Measurements from ENCODE around the gene PRKCZ. TPM values are rescaled to one million over a fixed set of nuclear protein-coding genes. Genes with fewer than 3 reads are reported as not detected.
A peak's percentile ranks its signal among the peaks of the same experiment; 100 is the strongest.

Gene PRKCZ
- total RNA-seq, 2 donors from 2014 or later, result 50.4 to 72.2 TPM

- Histone ChIP-seq H3K36me3 (no peaks in the 10 kb centered on the region), H3K9me3 (no peaks in the 10 kb centered on the region), H3K27ac (peak overlapping the region; percentile 98), H3K4me1 (peaks cover 24% of the 10 kb centered on the region), H3K9ac (ENCODE audit: low read depth in 2 of 2, low read length in 2 of 2) (peak overlapping the region; percentile 73 to 82), H3K27me3 (no peaks in the 10 kb centered on the region), H3K4me3 (no peak overlapping the region)
- intact Hi-C loops (cut with DNase I), result loop anchor here (1.0 to 10.0 kb wide), 2 partner anchors 186 to 449 kb away; no protein-coding TSS in a partner anchor
- no peak for DNase-seq
- TF ChIP-seq CTCF (IDR thresholded peaks at IDR 0.05), result no peak
Measured at GRCh38 chr1:2195785-2196184, 145.6 kb downstream of the PRKCZ start.

GRCh38 chr1:2196901-2197638 lies 146.9 kb downstream of the PRKCZ start:
- DNase-seq, result no peak

GRCh38 chr1:2197707-2198165 lies 147.5 kb downstream of the PRKCZ start:
- Histone ChIP-seq H3K4me3 (no peak overlapping the region), H3K4me1 (peaks cover 22% of the 10 kb centered on the region), H3K27me3 (no peaks in the 10 kb centered on the region), H3K27ac (peak overlapping the region; percentile 83), H3K9ac (ENCODE audit: low read depth in 2 of 2, low read length in 2 of 2) (no peak overlapping the region), H3K36me3 (no peaks in the 10 kb centered on the region), H3K9me3 (no peaks in the 10 kb centered on the region)
- intact Hi-C loops (cut with DNase I), result loop anchor here (10.0 kb wide), 1 partner anchor 447 kb away; no protein-coding TSS in a partner anchor
- no peak for TF ChIP-seq CTCF (IDR thresholded peaks at IDR 0.05)
- DNase-seq, result no peak

More at GRCh38 chr1:2196901-2197638, 146.9 kb downstream of the PRKCZ start:
- Histone ChIP-seq H3K9ac (ENCODE audit: low read depth in 2 of 2, low read length in 2 of 2) (no peak overlapping the region), H3K27me3 (no peaks in the 10 kb centered on the region), H3K36me3 (no peaks in the 10 kb centered on the region), H3K27ac (peak overlapping the region; percentile 83), H3K4me1 (peaks cover 22% of the 10 kb centered on the region), H3K9me3 (no peaks in the 10 kb centered on the region), H3K4me3 (no peak overlapping the region)
- no peak for TF ChIP-seq CTCF (IDR thresholded peaks at IDR 0.05)
- intact Hi-C loops (cut with DNase I), result loop anchor here (10.0 kb wide), 1 partner anchor 448 kb away; no protein-coding TSS in a partner anchor

- Histone ChIP-seq H3K27me3 (no peaks in the 10 kb centered on the region), H3K4me1 (peaks cover 19% of the 10 kb centered on the region), H3K9me3 (no peaks in the 10 kb centered on the region), H3K36me3 (no peaks in the 10 kb centered on the region), H3K27ac (peak overlapping the region; percentile 83), H3K4me3 (no peak overlapping the region), H3K9ac (ENCODE audit: low read depth in 2 of 2, low read length in 2 of 2) (peak overlapping the region; percentile 54 to 74)
- intact Hi-C loops (cut with DNase I), result loop anchor here (10.0 kb wide), 1 partner anchor 446 kb away; no protein-coding TSS in a partner anchor
- peak; percentile 69 for DNase-seq
- TF ChIP-seq CTCF (IDR thresholded peaks at IDR 0.05), result no peak
Measured at GRCh38 chr1:2198571-2198970, 148.4 kb downstream of the PRKCZ start.

GRCh38 chr1:2199042-2199810 lies 149.0 kb downstream of the PRKCZ start:
- no peaks in the 10 kb centered on the region for H3K27me3 ChIP-seq
- H3K36me3 ChIP-seq, result no peaks in the 10 kb centered on the region
- no peak for TF ChIP-seq CTCF (IDR thresholded peaks at IDR 0.05)
- H3K9me3 ChIP-seq, result no peaks in the 10 kb centered on the region
- H3K27ac ChIP-seq, result peak overlapping the region; percentile 83
- H3K4me1 ChIP-seq, result peaks cover 18% of the 10 kb centered on the region
- peak overlapping the region; percentile 70 to 81 for H3K9ac ChIP-seq (ENCODE audit: low read depth in 2 of 2, low read length in 2 of 2)
- peak overlapping the region; percentile 39 for H3K4me3 ChIP-seq
- DNase-seq, result peak; percentile 95
- intact Hi-C loops (cut with DNase I), result loop anchor here (10.0 kb wide), 1 partner anchor 446 kb away; no protein-coding TSS in a partner anchor

Data from colonic mucosa (tissue), 4 donors.